CD14-positive monocyte (primary cell): ENCODE measurements around the gene PRKN. TPM values are rescaled to one million over a fixed set of nuclear protein-coding genes. Genes with fewer than 3 reads are reported as not detected.

Experiments used
- DNase-seq, 3 donors: peaks; one replicate each; pipeline ENCODE4 v3.0.0-alpha.2; 2011 to 2022
- H2AFZ ChIP-seq: 2 replicates; pipeline ENCODE4 v1.6.0; 2012; ENCODE audit warnings: mild to moderate bottlenecking, low read depth, low read length, inconsistent platforms; ENCODE audit not compliant: insufficient read depth, poor library complexity, severe bottlenecking
- H3K27ac ChIP-seq, 2 donors: 1 replicate in 1 of 2; 2 replicates in 1 of 2; pipeline ENCODE4 v1.5.1; 2012 to 2013; ENCODE audit warnings: low read length in 2 of 2, control low read depth in 1 of 2, inconsistent platforms in 1 of 2, low read depth in 1 of 2, mild to moderate bottlenecking in 1 of 2
- H3K27me3 ChIP-seq, 2 donors: one replicate each; pipeline versions ENCODE4 v1.6.0 to v1.6.1; 2011 to 2013; ENCODE audit warnings: low read length in 2 of 2; ENCODE audit not compliant: control insufficient read depth in 2 of 2, insufficient read depth in 2 of 2
- H3K36me3 ChIP-seq, 2 donors: replicated peaks in 1 of 2; 1 replicate in 1 of 2; 2 replicates in 1 of 2; pipeline versions ENCODE4 v1.5.1 to v1.6.1; 2012 to 2013; ENCODE audit warnings: low read length in 2 of 2, control low read depth in 1 of 2, inconsistent platforms in 1 of 2, mild to moderate bottlenecking in 1 of 2; ENCODE audit not compliant: insufficient read depth in 2 of 2, control insufficient read depth in 1 of 2
- H3K4me1 ChIP-seq, 2 donors: 1 replicate in 1 of 2; 2 replicates in 1 of 2; pipeline versions ENCODE4 v1.5.1 to v1.6.1; 2012 to 2013; ENCODE audit warnings: low read length in 2 of 2, control low read depth in 1 of 2, inconsistent platforms in 1 of 2, mild to moderate bottlenecking in 1 of 2, moderate library complexity in 1 of 2; ENCODE audit not compliant: insufficient read depth in 2 of 2, control insufficient read depth in 1 of 2
- H3K4me2 ChIP-seq: replicated peaks from 2 replicates; pipeline ENCODE3; 2012; ENCODE audit warnings: low read length, moderate library complexity, mild to moderate bottlenecking; ENCODE audit not compliant: poor library complexity, severe bottlenecking; ENCODE audit errors: extremely low read depth
- H3K4me3 ChIP-seq, 3 experiments: fragments of 200-600 bp in 1 of 3; sonication (generic) in 1 of 3; replicated peaks in 1 of 3; 1 replicate in 2 of 3; 2 replicates in 1 of 3; pipeline ENCODE4 v1.5.1; 2011 to 2013; ENCODE audit warnings: low read length in 3 of 3, mild to moderate bottlenecking in 3 of 3, control low read depth in 2 of 3, low read depth in 2 of 3, inconsistent platforms in 1 of 3, moderate library complexity in 1 of 3
- H3K79me2 ChIP-seq: 2 replicates; pipeline ENCODE4 v1.6.0; 2012; ENCODE audit warnings: mild to moderate bottlenecking, control low read depth, inconsistent platforms, low read length, moderate library complexity; ENCODE audit not compliant: insufficient read depth
- H3K9ac ChIP-seq: 2 replicates; pipeline ENCODE4 v1.6.0; 2017; ENCODE audit warnings: low read length, mild to moderate bottlenecking; ENCODE audit not compliant: insufficient read depth, poor library complexity, severe bottlenecking
- H3K9me3 ChIP-seq, 2 donors: replicated peaks in 1 of 2; 1 replicate in 1 of 2; 2 replicates in 1 of 2; pipeline versions ENCODE4 v1.5.1 to v1.6.1; 2012 to 2013; ENCODE audit warnings: low read length in 2 of 2, control low read depth in 1 of 2; ENCODE audit not compliant: control insufficient read depth in 1 of 2, insufficient read depth in 1 of 2
- H4K20me1 ChIP-seq: 2 replicates; pipeline ENCODE4 v1.6.0; 2012; ENCODE audit warnings: mild to moderate bottlenecking, low read length, control low read depth, moderate library complexity; ENCODE audit not compliant: insufficient read depth
- H3K27ac Mint-ChIP-seq, 7 donors: one replicate each; pipeline ENCODE4 v1.8.0; 2020; ENCODE audit warnings: mild to moderate bottlenecking in 7 of 7, mixed read lengths in 7 of 7, moderate library complexity in 6 of 7, inconsistent platforms in 2 of 7
- H3K27me3 Mint-ChIP-seq, 3 donors: one replicate each; pipeline ENCODE4 v1.8.0; 2021 to 2022; ENCODE audit warnings: low read depth in 3 of 3, mild to moderate bottlenecking in 3 of 3, mixed read lengths in 3 of 3, moderate library complexity in 3 of 3, inconsistent platforms in 1 of 3
- H3K36me3 Mint-ChIP-seq, 2 donors: one replicate each; pipeline ENCODE4 v1.8.0; 2020; ENCODE audit warnings: mixed read lengths in 2 of 2, inconsistent platforms in 1 of 2, mild to moderate bottlenecking in 1 of 2
- H3K4me1 Mint-ChIP-seq: one replicate; pipeline ENCODE4 v1.8.0; 2020; ENCODE audit warnings: mild to moderate bottlenecking, mixed read lengths
- H3K4me3 Mint-ChIP-seq, 2 donors: one replicate each; pipeline ENCODE4 v1.8.0; 2020; ENCODE audit warnings: mild to moderate bottlenecking in 2 of 2, mixed read lengths in 2 of 2, moderate library complexity in 1 of 2
- H3K9me3 Mint-ChIP-seq, 7 donors: one replicate each; pipeline ENCODE4 v1.8.0; 2020 to 2022; ENCODE audit warnings: mixed read lengths in 7 of 7, mild to moderate bottlenecking in 6 of 7, moderate library complexity in 6 of 7, inconsistent platforms in 2 of 7
- whole genome bisulfite sequencing: methylation state at CpG from one replicate; pipeline ENCODE4 v1.1.5; 2013; ENCODE audit warnings: missing lambda C conversion rate; ENCODE audit not compliant: insufficient coverage; 5-methylcytosine and 5-hydroxymethylcytosine counted together
- intact Hi-C, 2 donors: fragments of 100-400 bp; cut with micrococcal nuclease; formaldehyde crosslinking; loops; one replicate each; pipeline versions ENCODE4 v1.15.0 to v1.15.1; 2023
- polyA plus RNA-seq, 3 donors: library from polyadenylated mRNA; depleted of rRNA in 1 of 3; unstranded in 2 of 3; stranded (reverse) in 1 of 3; fragments of 300-500 nt in 2 of 3; fragments of >200 nt in 1 of 3; fragmentation: Illumina TruSeq in 2 of 3; gene quantifications; 1 replicate in 2 of 3; 2 replicates in 1 of 3; pipeline ENCODE4 v1.2.3, GENCODE V29; 2012 to 2021
- TF ChIP-seq, protein P1 (sequence below): fragments of 200-600 bp; IDR thresholded peaks from one replicate; pipeline ENCODE4 v1.8.0; 2022; ENCODE audit warnings: antibody characterized with exemption, mild to moderate bottlenecking

The PRKN gene
- polyA plus RNA-seq, 3 donors, result 0.19 to 0.21 TPM; not detected in 1

- Histone ChIP-seq H3K9ac (no peak overlapping the region), H4K20me1 (no peaks in the 10 kb centered on the region), H2AFZ (no peak overlapping the region), H3K36me3 (no peaks in the 10 kb centered on the region), H3K4me3 (no peak overlapping the region), H3K4me2 (no peak overlapping the region), H3K79me2 (no peaks in the 10 kb centered on the region), H3K4me1 (no peaks in the 10 kb centered on the region), H3K9me3 (peaks cover 4 to 29% of the 10 kb centered on the region in 2 donors), H3K27me3 (no peaks in the 10 kb centered on the region), H3K27ac (no peak overlapping the region)
- Mint-ChIP-seq H3K4me1 (no peaks in the 10 kb centered on the region), H3K36me3 (no peaks in the 10 kb centered on the region), H3K4me3 (no peak overlapping the region), H3K27ac (no peak overlapping the region), H3K27me3 (peaks cover 0 to 2% (median 0%) of the 10 kb centered on the region in 3 donors), H3K9me3 (peaks cover 2 to 16% (median 8%) of the 10 kb centered on the region in 7 donors)
- intact Hi-C loops, result no loop called here
- WGBS, result no CpG with 5 or more reads among the region's 5 CpGs
- no peak for DNase-seq
- TF ChIP-seq, protein P1, sequence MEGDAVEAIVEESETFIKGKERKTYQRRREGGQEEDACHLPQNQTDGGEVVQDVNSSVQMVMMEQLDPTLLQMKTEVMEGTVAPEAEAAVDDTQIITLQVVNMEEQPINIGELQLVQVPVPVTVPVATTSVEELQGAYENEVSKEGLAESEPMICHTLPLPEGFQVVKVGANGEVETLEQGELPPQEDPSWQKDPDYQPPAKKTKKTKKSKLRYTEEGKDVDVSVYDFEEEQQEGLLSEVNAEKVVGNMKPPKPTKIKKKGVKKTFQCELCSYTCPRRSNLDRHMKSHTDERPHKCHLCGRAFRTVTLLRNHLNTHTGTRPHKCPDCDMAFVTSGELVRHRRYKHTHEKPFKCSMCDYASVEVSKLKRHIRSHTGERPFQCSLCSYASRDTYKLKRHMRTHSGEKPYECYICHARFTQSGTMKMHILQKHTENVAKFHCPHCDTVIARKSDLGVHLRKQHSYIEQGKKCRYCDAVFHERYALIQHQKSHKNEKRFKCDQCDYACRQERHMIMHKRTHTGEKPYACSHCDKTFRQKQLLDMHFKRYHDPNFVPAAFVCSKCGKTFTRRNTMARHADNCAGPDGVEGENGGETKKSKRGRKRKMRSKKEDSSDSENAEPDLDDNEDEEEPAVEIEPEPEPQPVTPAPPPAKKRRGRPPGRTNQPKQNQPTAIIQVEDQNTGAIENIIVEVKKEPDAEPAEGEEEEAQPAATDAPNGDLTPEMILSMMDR, result no peak
Measured at GRCh38 chr6:162497389-162497788, 230.2 kb downstream of the PRKN start.

DNA sequence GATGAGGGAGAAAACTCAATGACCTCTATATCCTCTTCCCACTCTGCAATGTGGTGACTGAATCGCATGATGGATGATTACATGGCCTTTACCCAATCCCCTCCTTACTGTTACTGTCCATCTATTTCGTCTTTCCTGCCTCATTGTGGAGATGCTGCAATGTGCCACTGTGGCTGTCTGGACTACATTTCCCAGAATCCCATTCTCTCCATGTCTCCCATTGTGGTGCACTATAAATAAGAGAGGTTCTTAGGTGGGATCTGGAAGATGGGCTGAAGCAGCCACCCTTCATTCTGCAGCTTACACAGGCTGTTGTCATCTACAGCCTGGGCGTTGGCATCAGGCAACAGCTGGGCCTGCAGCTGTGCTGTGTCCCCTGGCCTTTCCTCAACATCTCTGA lies 233.6 kb downstream of the PRKN start:
- H3K36me3 ChIP-seq, result no peaks in the 10 kb centered on the region
- no peaks in the 10 kb centered on the region for H4K20me1 ChIP-seq
- DNase-seq, result no peak
- H3K79me2 ChIP-seq, result no peaks in the 10 kb centered on the region
- H3K4me3 ChIP-seq, result no peak overlapping the region
- no peak overlapping the region for H3K27ac Mint-ChIP-seq
- H3K4me1 ChIP-seq, result no peaks in the 10 kb centered on the region
- H3K9me3 Mint-ChIP-seq, result peaks cover 2 to 17% (median 10%) of the 10 kb centered on the region in 7 donors
- H3K27me3 ChIP-seq, result no peaks in the 10 kb centered on the region
- H3K27ac ChIP-seq, result no peak overlapping the region
- H3K9ac ChIP-seq, result no peak overlapping the region
- no peak overlapping the region for H2AFZ ChIP-seq
- 86% methylated on average over 2 of the region's 3 CpGs for WGBS
- no peak overlapping the region for H3K4me3 Mint-ChIP-seq
- no peaks in the 10 kb centered on the region for H3K27me3 Mint-ChIP-seq
- intact Hi-C loops, result no loop called here
- H3K4me2 ChIP-seq, result no peak overlapping the region
- H3K9me3 ChIP-seq, result peaks cover 13 to 35% of the 10 kb centered on the region in 2 donors
- TF ChIP-seq, protein P1, result no peak
- H3K36me3 Mint-ChIP-seq, result no peaks in the 10 kb centered on the region
- H3K4me1 Mint-ChIP-seq, result no peaks in the 10 kb centered on the region
